WTC11 (cell line): ENCODE results near the gene CLP1. TPM values are rescaled to one million over a fixed set of nuclear protein-coding genes. Genes with fewer than 3 reads are reported as not detected.

ENCODE experiments used
- ATF1 ChIP-seq: sonication (generic); formaldehyde crosslinking; IDR thresholded peaks from 2 replicates; pipeline ENCODE4 v1.8.1; 2023; ENCODE audit warnings: mild to moderate bottlenecking, moderate library complexity, missing genetic modification reagents
- CBFB ChIP-seq: sonication (generic); formaldehyde crosslinking; IDR thresholded peaks from 2 replicates; pipeline ENCODE4 v1.8.1; 2022; ENCODE audit warnings: mild to moderate bottlenecking, low read depth, missing genetic modification reagents
- CTCF ChIP-seq: fragments of 200-600 bp; IDR thresholded peaks from 2 replicates; pipeline ENCODE4 v1.8.0; 2022; ENCODE audit warnings: antibody characterized with exemption
- E2F1 ChIP-seq: sonication (generic); formaldehyde crosslinking; IDR thresholded peaks from 2 replicates; pipeline ENCODE4 v1.8.0; 2022; ENCODE audit warnings: mild to moderate bottlenecking, missing genetic modification reagents
- ESRRA ChIP-seq: sonication (generic); formaldehyde crosslinking; IDR thresholded peaks from 2 replicates; pipeline ENCODE4 v1.8.1; 2022; ENCODE audit warnings: mild to moderate bottlenecking, missing genetic modification reagents, borderline replicate concordance
- FOXP1 ChIP-seq: sonication (generic); formaldehyde crosslinking; IDR thresholded peaks from 2 replicates; pipeline ENCODE4 v1.8.0; 2022; ENCODE audit warnings: missing genetic modification reagents, mild to moderate bottlenecking, moderate library complexity, borderline replicate concordance
- FOXP4 ChIP-seq: sonication (generic); formaldehyde crosslinking; IDR thresholded peaks from 2 replicates; pipeline ENCODE4 v1.8.0; 2022; ENCODE audit warnings: mild to moderate bottlenecking, missing genetic modification reagents
- IRF2 ChIP-seq: sonication (generic); formaldehyde crosslinking; IDR thresholded peaks from 2 replicates; pipeline ENCODE4 v1.8.0; 2022; ENCODE audit warnings: low read depth, missing genetic modification reagents, borderline replicate concordance
- MLX ChIP-seq: sonication (generic); formaldehyde crosslinking; IDR thresholded peaks from 2 replicates; pipeline ENCODE4 v1.8.1; 2023; ENCODE audit warnings: mild to moderate bottlenecking, missing genetic modification reagents, moderate library complexity
- MXD4 ChIP-seq: fragments of 250-450 bp; sonication (Bioruptor Pico); IDR thresholded peaks from 2 replicates; pipeline ENCODE4 v1.8.0; 2021; ENCODE audit warnings: mild to moderate bottlenecking, moderate library complexity, borderline replicate concordance
- NFE2L1 ChIP-seq: sonication (generic); formaldehyde crosslinking; IDR thresholded peaks from 2 replicates; pipeline ENCODE4 v1.8.1; 2023; ENCODE audit warnings: missing genetic modification reagents
- OVOL2 ChIP-seq: fragments of 250-450 bp; sonication (Bioruptor Pico); IDR thresholded peaks from 2 replicates; pipeline ENCODE4 v1.9.0; 2021; ENCODE audit warnings: mild to moderate bottlenecking, borderline replicate concordance
- RORB ChIP-seq: fragments of 250-450 bp; sonication (Bioruptor Pico); IDR thresholded peaks from 2 replicates; pipeline ENCODE4 v1.9.0; 2021; ENCODE audit warnings: mild to moderate bottlenecking
- STAT6 ChIP-seq: sonication (generic); formaldehyde crosslinking; conservative IDR thresholded peaks from 2 replicates; pipeline ENCODE4 v1.8.1; 2023; ENCODE audit warnings: mild to moderate bottlenecking, low read depth, missing genetic modification reagents, moderate library complexity
- TCF7 ChIP-seq: sonication (generic); formaldehyde crosslinking; IDR thresholded peaks from 2 replicates; pipeline ENCODE4 v1.8.0; 2022; ENCODE audit warnings: mild to moderate bottlenecking, low read depth, missing genetic modification reagents, moderate library complexity
- TEAD4 ChIP-seq: sonication (generic); formaldehyde crosslinking; IDR thresholded peaks from 2 replicates; pipeline ENCODE4 v1.8.0; 2022; ENCODE audit warnings: mild to moderate bottlenecking, missing genetic modification reagents
- ZNF317 ChIP-seq: sonication (generic); formaldehyde crosslinking; IDR thresholded peaks from 2 replicates; pipeline ENCODE4 v1.8.1; 2023; ENCODE audit warnings: low read depth, mild to moderate bottlenecking, moderate library complexity, missing genetic modification reagents, borderline replicate concordance
- ZNF532 ChIP-seq: fragments of 250-450 bp; sonication (Bioruptor Pico); IDR thresholded peaks from 2 replicates; pipeline ENCODE4 v1.9.0; 2021; ENCODE audit warnings: mild to moderate bottlenecking, borderline replicate concordance
- ZSCAN18 ChIP-seq: fragments of 250-450 bp; sonication (Bioruptor Pico); IDR thresholded peaks from 2 replicates; pipeline ENCODE4 v2.1.2; 2022; ENCODE audit warnings: mild to moderate bottlenecking, moderate library complexity
- total RNA-seq: library from RNA; stranded (reverse); gene quantifications from 3 replicates; pipeline ENCODE4 v1.2.3, GENCODE V29; 2021

The CLP1 gene
- total RNA-seq, 1 experiment from 2014 or later, result 26.3 TPM

- TF ChIP-seq CTCF, result no peak
- TF ChIP-seq ZSCAN18 (CRISPR knock-in tag), result no peak
- no peak; the same call in 1 of the 2 replicates for TF ChIP-seq TEAD4 (CRISPR knock-in tag)
- TF ChIP-seq FOXP1, result peak; percentile 29; the same call in 1 of the 2 replicates
- TF ChIP-seq ATF1 (CRISPR knock-in tag), result no peak
- no peak for TF ChIP-seq STAT6 (CRISPR knock-in tag)
- TF ChIP-seq CBFB (CRISPR knock-in tag), result 0 out of 2 replicates have a peak, but pooled peaks have one; percentile 79
- no peak for TF ChIP-seq ZNF317
- TF ChIP-seq IRF2 (CRISPR knock-in tag), result no peak
- TF ChIP-seq FOXP4 (CRISPR knock-in tag), result peak; percentile 93
- TF ChIP-seq NFE2L1 (CRISPR knock-in tag), result no peak; the same call in none of the 2 replicates
- TF ChIP-seq RORB (CRISPR knock-in tag), result 0 out of 2 replicates have a peak, but pooled peaks have one; percentile 1
- no peak for TF ChIP-seq TCF7 (CRISPR knock-in tag)
- TF ChIP-seq MXD4 (CRISPR knock-in tag), result no peak
- no peak for TF ChIP-seq ESRRA (CRISPR knock-in tag)
- TF ChIP-seq E2F1 (CRISPR knock-in tag), result no peak
- TF ChIP-seq ZNF532 (CRISPR knock-in tag), result no peak
- 0 out of 2 replicates have a peak, but pooled peaks have one; percentile 12 for TF ChIP-seq OVOL2 (CRISPR knock-in tag)
- no peak for TF ChIP-seq MLX (CRISPR knock-in tag)
These were observed 18.1 kb upstream of the CLP1 start (continued) for GRCh38 chr11:57639321-57640067.
